GM19193 (cell line): ENCODE results near the gene RTN1.

Experiments used
- POLR2A ChIP-seq: IDR thresholded peaks from 4 replicates; pipeline ENCODE4 v1.6.1; 2011; ENCODE audit not compliant: insufficient read depth, insufficient read length; ENCODE audit errors: extremely low read depth

The RTN1 gene

GRCh38 chr14:59871166-59871495 is 555 bp upstream of the RTN1 start:
- no peak for TF ChIP-seq POLR2A

- no peak for TF ChIP-seq POLR2A
Measured at GRCh38 chr14:59869381-59870255, 958 bp downstream of the RTN1 start.

- TF ChIP-seq POLR2A: no peak
Measured at GRCh38 chr14:59868021-59868420, 2.6 kb downstream of the RTN1 start.

- TF ChIP-seq POLR2A: no peak
Measured at GRCh38 chr14:59863806-59864525, 6.6 kb downstream of the RTN1 start.

GRCh38 chr14:59857328-59857727 is 13.2 kb downstream of the RTN1 start:
- TF ChIP-seq POLR2A: no peak

GRCh38 chr14:59852350-59852749 is 18.2 kb downstream of the RTN1 start:
- no peak for TF ChIP-seq POLR2A

- no peak for TF ChIP-seq POLR2A
Measured at GRCh38 chr14:59850458-59850857, 20.1 kb downstream of the RTN1 start.

- no peak for TF ChIP-seq POLR2A
Measured at GRCh38 chr14:59849411-59850130, 21.0 kb downstream of the RTN1 start.

- no peak for TF ChIP-seq POLR2A
Measured at GRCh38 chr14:59848671-59849070, 21.9 kb downstream of the RTN1 start.

- TF ChIP-seq POLR2A: no peak
Measured at GRCh38 chr14:59847711-59848110, 22.9 kb downstream of the RTN1 start.

- TF ChIP-seq POLR2A: no peak
Measured at GRCh38 chr14:59846595-59846994, 24.0 kb downstream of the RTN1 start.

GRCh38 chr14:59845245-59845644 is 25.3 kb downstream of the RTN1 start:
- TF ChIP-seq POLR2A: no peak

- no peak for TF ChIP-seq POLR2A
Measured at GRCh38 chr14:59844186-59844812, 26.3 kb downstream of the RTN1 start.

GRCh38 chr14:59836116-59836515 is 34.5 kb downstream of the RTN1 start:
- no peak for TF ChIP-seq POLR2A
